ENCODE measurements around the gene KMT2E.

The KMT2E gene

DNA sequence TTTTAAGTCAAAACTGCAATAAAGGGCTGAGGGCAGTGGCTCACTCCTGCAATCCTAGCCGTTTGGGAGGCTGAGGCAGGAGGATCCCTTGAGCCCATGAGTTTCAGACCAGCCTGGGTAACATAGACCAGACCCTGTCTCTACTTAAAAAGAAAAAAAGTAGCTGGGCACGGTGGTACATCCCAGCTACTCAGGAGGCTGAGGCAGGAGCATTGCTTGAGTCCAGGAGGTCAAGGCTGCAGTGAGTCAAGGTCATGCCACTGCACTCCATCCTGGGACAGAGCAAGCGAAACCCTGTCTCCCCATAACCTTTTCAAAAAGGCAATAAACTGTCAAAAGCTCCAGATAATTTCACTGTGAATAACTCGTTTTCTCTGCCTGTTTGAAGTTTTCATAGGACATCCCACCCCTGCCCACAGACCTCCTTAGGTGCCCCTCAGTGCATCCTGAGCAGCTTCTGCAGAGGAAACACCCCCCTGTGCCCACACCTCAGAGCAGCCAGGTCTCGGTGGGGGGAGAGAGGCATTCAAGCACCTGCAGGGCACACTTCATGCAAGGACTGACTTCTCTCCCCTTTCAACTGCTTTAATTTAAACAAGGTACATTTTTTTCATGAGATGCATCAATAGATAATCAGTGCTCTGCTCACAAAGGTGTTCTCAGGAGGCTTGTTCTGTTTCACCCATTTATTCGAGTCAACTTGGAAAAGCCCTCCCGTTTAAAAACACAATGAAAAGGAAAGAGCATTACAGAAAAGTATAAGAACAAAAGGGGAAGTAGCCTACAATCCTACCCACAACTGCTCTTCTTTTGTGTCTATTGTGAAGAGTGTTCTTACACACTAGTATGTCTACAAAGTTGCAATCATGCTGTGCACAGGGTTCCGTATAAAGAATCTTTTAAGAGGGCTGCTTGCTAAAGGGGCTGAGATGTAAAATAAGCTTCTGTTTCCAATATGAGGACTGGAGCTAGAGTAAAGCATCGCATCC is 104.9 kb downstream of the KMT2E start:
- TF ChIP-seq ZNF274 (IDR thresholded peaks at IDR 0.05; ENCODE audit: low read depth, low read length): no peak

DNA sequence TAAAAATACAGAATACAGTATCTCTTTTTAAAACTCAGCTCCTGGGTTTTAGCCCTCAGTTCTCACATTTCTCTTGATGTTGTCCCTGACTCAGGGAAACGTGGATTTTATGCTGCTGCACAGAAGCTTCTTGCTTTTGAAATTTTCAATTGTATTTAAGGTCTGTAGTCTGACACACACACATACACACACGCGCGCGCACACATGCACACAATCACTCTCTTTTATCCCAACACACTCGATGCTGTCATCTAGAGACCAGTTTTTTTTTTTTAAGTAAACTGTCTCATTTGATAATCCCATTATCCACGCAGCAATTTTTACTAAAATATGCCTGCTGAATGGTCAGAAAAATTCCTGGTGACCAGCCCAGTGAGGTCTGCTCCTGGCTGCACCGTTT is 108.6 kb downstream of the KMT2E start:
- TF ChIP-seq ZNF274 (IDR thresholded peaks at IDR 0.05; ENCODE audit: low read depth, low read length): no peak
- H3K4me3 ChIP-seq (ENCODE audit: low read length): no peak overlapping the region

More for the DNA sequence above, 104.9 kb downstream of the KMT2E start:
- H3K4me3 ChIP-seq (ENCODE audit: low read length): no peak overlapping the region

DNA sequence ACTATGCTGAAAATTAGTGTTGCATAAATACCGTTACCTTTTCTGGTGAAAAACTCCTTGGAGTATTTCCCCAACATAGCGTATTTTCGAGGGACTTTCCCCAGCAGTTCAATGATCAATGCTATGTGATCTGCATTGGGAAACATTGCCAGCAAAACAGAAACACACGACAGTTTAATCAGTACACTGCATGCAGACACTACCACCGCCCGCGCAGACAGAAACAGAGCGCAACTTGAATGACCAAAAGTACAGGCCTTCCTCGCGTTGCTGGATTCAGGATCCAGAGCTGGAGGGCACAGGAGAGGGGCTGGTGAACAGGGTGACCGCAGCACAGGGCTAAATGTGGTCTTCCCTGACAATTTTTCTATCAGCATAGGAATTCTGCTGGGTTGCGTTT is 111.7 kb downstream of the KMT2E start:
- no peak for TF ChIP-seq ZNF274 (IDR thresholded peaks at IDR 0.05; ENCODE audit: low read depth, low read length)
- H3K4me3 ChIP-seq (ENCODE audit: low read length): no peak overlapping the region

DNA sequence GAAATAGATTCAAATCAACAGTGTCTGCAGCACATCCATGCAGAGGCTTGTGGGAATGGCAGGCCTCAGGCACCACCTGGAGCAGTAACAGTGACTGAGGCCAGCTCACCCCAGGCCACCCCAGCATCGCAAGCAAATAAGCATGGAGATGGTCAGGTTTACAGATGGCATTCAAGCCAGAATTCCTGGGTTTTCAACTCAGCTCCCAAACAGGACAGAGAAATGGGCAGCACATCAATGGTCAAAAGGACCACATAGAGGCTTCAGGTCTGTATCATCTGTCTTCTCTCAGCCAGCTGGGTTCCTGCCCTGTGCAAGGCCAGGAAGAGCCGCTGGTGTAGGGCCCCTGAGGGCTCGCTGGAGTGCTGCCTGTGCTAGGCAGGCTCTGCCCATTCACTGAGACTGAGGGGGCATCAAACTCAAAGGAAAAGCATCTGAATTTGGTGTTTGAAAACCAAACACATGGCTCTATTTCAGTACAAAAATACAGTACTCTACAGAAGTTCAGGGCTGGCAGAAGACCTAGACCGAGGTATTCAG is 112.5 kb downstream of the KMT2E start:
- TF ChIP-seq ZNF274 (IDR thresholded peaks at IDR 0.05; ENCODE audit: low read depth, low read length): no peak
- no peak overlapping the region for H3K4me3 ChIP-seq (ENCODE audit: low read length)

DNA sequence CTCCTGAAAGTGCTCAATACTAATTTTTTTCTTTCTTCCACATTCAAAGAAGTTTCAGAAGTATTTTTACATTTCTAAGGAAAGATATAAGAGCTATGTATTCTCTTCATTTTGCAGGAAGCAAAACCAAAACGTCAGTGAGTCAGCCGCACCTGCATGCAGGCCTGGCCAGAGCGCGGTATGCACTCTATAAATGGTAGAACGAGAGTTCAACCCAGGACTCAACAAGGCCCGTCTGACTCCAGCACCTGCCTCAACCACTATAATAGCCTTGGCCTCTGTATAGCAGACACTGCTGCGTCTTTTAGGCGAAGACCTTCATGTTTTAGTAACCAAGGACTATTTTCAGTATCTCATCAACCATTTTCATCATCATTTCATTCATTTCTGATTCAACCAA is 113.2 kb downstream of the KMT2E start:
- no peak for TF ChIP-seq ZNF274 (IDR thresholded peaks at IDR 0.05; ENCODE audit: low read depth, low read length)

DNA sequence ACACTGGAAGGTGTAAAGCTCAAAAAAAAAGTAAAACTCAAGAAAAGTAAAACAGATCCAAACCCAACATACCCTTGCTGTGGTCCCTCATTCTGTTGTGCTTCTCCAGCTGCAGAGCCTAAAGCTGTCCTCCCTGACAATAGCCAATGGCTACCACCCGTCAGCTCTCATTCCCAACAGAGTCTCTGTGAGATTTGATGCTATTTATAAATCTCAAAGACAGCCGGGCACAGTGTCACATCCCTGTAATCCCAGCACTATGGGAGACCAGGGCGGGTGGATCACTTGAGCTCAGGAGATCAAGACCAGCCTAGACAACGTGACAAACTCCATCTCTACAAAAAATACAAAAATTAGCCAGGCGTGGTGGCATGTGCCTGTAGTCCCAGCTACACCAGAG is 116.0 kb downstream of the KMT2E start:
- no peak for TF ChIP-seq ZNF274 (IDR thresholded peaks at IDR 0.05; ENCODE audit: low read depth, low read length)
- H3K4me3 ChIP-seq (ENCODE audit: low read length): no peak overlapping the region

More for the DNA sequence above, 113.2 kb downstream of the KMT2E start:
- H3K4me3 ChIP-seq (ENCODE audit: low read length): no peak overlapping the region

DNA sequence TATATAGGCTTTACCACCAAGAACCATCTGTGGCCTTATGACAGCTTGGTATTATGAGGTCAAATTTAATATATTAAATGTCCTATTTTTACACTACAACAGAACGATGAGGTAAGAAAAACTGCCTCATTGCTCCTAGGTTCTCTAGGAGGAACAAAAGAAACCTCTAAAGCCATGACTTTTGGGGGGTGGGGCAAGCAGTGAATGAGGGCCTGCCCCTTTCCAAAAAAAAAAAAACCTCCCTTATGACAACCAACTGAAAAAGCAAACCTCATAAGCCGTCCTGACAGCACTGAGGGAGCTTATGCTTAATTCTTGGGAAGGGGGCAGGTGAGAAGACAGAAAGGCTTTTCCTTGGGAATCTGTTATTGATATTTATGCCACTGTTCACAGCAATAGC is 116.6 kb downstream of the KMT2E start:
- TF ChIP-seq ZNF274 (IDR thresholded peaks at IDR 0.05; ENCODE audit: low read depth, low read length): no peak
- H3K4me3 ChIP-seq (ENCODE audit: low read length): no peak overlapping the region

DNA sequence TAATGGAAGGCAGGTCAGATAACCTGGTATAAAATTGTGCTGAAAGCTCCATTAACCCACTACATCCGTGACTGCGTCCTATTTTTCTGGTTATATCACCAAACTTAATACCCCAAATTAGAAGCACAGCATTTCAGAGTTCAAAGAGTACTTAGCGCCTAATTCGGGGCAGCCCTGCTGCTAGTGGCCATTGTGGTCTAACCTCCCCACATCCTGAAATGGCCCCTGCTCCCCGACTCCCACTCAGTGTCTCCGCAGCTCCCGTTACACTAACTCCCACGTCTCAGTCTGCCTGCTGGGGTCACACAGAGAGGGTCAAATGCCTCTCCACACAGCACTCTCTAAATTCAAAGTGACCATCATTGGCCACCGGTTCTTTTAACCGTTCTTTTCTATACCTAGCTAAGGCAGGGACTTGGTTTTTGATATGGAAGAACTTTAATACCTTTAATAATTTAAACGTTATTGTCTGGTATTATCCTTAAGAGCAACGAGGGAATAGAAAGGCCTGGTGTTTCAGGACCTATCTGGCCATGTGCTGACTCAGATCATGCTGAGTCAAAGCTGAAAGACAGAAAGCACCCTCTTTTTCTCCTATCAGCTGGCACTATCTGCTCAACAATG is 117.1 kb downstream of the KMT2E start:
- no peak for TF ChIP-seq ZNF274 (IDR thresholded peaks at IDR 0.05; ENCODE audit: low read depth, low read length)
- no peak overlapping the region for H3K4me3 ChIP-seq (ENCODE audit: low read length)

DNA sequence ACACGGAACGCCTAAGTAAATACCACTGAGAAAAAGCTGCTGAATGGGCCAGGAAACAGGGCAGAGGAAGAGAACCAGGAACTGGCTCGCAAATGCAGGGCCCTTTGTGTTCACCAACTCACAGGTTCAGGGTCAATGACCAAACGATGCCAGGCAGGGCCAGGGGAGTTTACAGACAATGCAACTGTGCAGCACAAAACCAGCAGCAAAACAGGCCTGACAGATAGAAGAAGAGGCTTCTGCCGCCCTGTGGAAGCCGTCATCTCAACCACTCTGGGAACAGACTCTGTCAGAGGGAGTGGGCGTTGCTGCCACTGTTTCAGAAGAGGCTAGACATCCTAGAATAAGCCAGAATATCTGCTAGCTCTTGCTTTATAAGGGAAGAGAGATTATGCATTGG is 117.9 kb downstream of the KMT2E start:
- H3K4me3 ChIP-seq (ENCODE audit: low read length): no peak overlapping the region
- TF ChIP-seq ZNF274 (IDR thresholded peaks at IDR 0.05; ENCODE audit: low read depth, low read length): no peak

DNA sequence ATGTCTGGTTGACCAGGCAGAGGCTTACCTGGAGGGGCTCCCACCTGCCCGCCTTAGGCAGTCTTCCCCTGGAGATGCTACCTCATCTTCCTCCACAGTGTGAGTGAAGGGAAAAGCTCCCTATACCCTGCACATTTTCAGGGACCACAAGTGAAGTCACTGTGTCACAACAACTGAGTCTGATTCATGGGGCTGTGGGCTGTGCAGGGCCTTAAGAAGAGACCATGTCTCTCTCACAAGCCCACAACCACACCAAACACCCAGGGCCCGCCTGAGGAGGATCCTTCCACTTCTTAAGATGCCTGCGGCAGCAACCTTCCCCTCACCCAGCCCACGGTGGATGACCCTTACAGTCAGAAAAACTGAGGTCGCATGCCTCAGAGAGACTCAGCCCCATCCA is 118.3 kb downstream of the KMT2E start:
- H3K4me3 ChIP-seq (ENCODE audit: low read length): no peak overlapping the region
- TF ChIP-seq ZNF274 (IDR thresholded peaks at IDR 0.05; ENCODE audit: low read depth, low read length): no peak

DNA sequence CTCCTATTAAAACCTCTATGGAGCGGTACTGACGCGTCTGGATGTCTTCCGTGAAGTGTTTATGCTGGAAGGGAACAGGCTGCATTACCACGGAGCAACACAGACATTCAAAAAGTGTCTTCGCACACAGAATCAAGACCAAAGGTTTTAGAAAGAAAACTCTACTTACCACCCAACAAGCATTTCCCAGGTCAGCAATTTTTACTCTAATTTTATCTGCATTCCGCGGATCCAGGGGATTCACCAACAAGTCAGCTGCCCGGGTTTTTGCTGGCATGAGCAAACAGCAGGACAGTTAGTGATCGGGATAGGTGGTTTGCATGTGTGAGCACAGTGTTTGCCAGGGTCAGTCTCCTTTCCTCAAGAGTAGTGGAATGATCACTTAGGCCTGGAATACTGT is 118.8 kb downstream of the KMT2E start:
- H3K4me3 ChIP-seq (ENCODE audit: low read length): no peak overlapping the region
- no peak for TF ChIP-seq ZNF274 (IDR thresholded peaks at IDR 0.05; ENCODE audit: low read depth, low read length)

DNA sequence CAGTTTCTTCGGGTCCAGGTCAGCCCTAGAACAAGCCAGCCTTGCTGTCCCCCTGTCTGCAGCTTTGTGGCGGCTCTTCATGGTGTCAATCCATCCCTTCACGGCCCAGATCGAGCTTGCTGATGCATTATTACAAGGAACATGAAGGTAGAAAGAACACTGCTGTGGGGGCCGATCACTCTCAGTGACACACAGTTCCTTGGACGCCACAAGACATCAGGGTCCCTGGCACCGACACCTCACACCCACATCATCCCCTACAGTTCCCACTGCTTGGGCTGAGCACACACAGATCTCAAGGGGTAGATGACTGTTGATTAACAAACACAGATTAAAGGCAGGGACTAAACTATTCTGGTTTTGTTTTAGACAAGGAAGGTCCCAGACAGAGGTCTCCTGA is 119.4 kb downstream of the KMT2E start:
- no peak for TF ChIP-seq ZNF274 (IDR thresholded peaks at IDR 0.05; ENCODE audit: low read depth, low read length)
- no peak overlapping the region for H3K4me3 ChIP-seq (ENCODE audit: low read length)

DNA sequence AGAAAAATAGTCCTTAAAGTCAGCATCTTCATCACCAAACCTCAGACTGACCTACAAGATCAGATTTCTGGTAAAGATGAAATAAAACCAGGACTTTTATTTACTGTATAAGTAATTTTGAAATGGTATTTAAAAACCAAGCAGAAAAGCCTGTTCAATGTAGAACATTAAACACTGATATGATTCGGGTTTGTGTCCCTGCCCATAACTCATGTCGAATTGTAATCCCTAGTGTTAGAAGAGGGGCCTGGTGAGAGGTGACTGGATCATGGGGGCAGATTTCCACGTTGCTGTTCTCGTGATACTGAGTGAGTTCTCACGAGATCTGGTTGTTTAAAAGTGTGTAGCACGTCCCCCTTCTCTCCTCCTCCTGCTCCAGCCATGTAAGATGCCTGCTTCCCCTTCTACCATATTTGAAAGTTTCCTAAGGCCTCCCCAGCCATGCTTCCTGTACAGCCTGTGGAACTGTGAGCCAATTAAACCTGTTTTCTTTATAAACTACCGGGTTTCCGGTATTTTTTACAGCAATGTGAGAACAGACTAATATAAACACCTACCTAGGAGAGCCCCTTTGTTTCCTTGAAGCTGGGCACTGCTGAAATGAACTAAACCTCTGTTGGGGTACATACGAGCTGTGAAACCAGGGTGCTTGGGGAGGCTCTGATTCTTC is 120.1 kb downstream of the KMT2E start:
- H3K4me3 ChIP-seq (ENCODE audit: low read length): no peak overlapping the region
- no peak for TF ChIP-seq ZNF274 (IDR thresholded peaks at IDR 0.05; ENCODE audit: low read depth, low read length)

DNA sequence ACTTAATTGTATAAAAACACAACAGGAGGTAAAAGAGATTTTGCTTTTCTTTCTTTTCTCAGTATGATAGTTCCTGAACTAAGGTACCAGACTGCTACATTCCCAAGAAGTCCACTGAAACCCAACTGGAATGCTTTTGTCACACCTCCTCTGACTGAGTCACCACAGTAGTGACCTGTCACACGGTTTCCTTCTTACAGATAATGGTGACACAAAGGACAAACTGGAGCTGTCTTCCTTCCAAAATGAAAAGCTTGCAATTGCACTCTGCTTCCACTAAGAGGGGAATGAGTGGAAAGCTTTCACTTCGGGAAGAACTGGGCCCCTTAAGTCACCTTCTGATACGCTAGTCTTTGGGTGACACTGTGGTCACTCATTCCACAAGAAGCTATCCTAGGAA is 122.2 kb downstream of the KMT2E start:
- TF ChIP-seq ZNF274 (IDR thresholded peaks at IDR 0.05; ENCODE audit: low read depth, low read length): no peak

More for the DNA sequence above, 122.2 kb downstream of the KMT2E start:
- H3K4me3 ChIP-seq (ENCODE audit: low read length): no peak overlapping the region

All from GM08714 (cell line).